ENCODE results near the gene COBL. TPM values are rescaled to one million over a fixed set of nuclear protein-coding genes. Genes with fewer than 3 reads are reported as not detected.

The COBL gene
- total RNA-seq, 1 experiment from 2014 or later = 8.6 TPM

GRCh38 chr7:51045319-51046102, 271.1 kb downstream of the COBL start:
- H4K20me1 ChIP-seq (ENCODE audit: low read length) = no peaks in the 10 kb centered on the region
- H3K9me2 ChIP-seq (replicated peaks; ENCODE audit: low read length) = no peaks in the 10 kb centered on the region
- peak overlapping the region; percentile 56 for H2AFZ ChIP-seq (ENCODE audit: low read length)
- ChIA-PET CTCF (interaction anchor here (0.5 to 1.2 kb wide), 6 partner anchors 83 to 303 kb away, joined by 3 to 6 read pairs (median 3); no protein-coding TSS in a partner anchor), POLR2A (ENCODE audit: unreplicated experiment) (interaction anchor here (0.6 to 1.3 kb wide), 3 partner anchors 16 to 208 kb away, joined by 4 to 14 read pairs (median 5); no protein-coding TSS in a partner anchor)
- no peak overlapping the region for H3K4me3 ChIP-seq (ENCODE audit: low read length)
- H3K9me3 ChIP-seq (ENCODE audit: low read length) = no peaks in the 10 kb centered on the region
- DNase-seq (peak; percentile 97), ATAC-seq (peak; percentile 95)
- H3K27ac ChIP-seq (ENCODE audit: low read length) = peak overlapping the region; percentile 85
- peaks cover 27% of the 10 kb centered on the region for H3K4me1 ChIP-seq (ENCODE audit: insufficient read depth, low read length)
- H3K79me2 ChIP-seq (ENCODE audit: low read length) = no peaks in the 10 kb centered on the region
- no peaks in the 10 kb centered on the region for H3F3A ChIP-seq (ENCODE audit: low read length, unreplicated experiment)
- no peak for TF ChIP-seq CTCF (conservative IDR thresholded peaks at IDR 0.05; ENCODE audit: low read depth, low read length)
- TF ChIP-seq EZH2 (IDR thresholded peaks at IDR 0.05; ENCODE audit: low read length, unreplicated experiment) = no peak
- TF ChIP-seq EZH2phosphoT487 (IDR thresholded peaks at IDR 0.05; ENCODE audit: borderline replicate concordance, low read length) = no peak
- H3K27me3 ChIP-seq (ENCODE audit: low read length) = no peaks in the 10 kb centered on the region
- BruUV-seq (replicated peaks) = TSS peak; percentile 73
- H3K36me3 ChIP-seq (ENCODE audit: low read depth, low read length) = no peaks in the 10 kb centered on the region
- H3K9ac ChIP-seq (ENCODE audit: low read length) = peak overlapping the region; percentile 47
- peak overlapping the region; percentile 63 for H3K4me2 ChIP-seq (ENCODE audit: low read length)
- intact Hi-C loops (cut with micrococcal nuclease) = loop anchor here (1.0 to 5.0 kb wide), 6 partner anchors 17 to 253 kb away; no protein-coding TSS in a partner anchor

GRCh38 chr7:51043461-51043860, 273.1 kb downstream of the COBL start:
- POLR2A ChIA-PET (ENCODE audit: unreplicated experiment) = no interaction called here
- no peak overlapping the region for H3K4me3 ChIP-seq (ENCODE audit: low read length)
- no peak for TF ChIP-seq CTCF (conservative IDR thresholded peaks at IDR 0.05; ENCODE audit: low read depth, low read length)

GRCh38 chr7:51040787-51041186, 275.8 kb downstream of the COBL start:
- TF ChIP-seq EZH2phosphoT487 (IDR thresholded peaks at IDR 0.05; ENCODE audit: borderline replicate concordance, low read length) = no peak
- TF ChIP-seq EZH2 (IDR thresholded peaks at IDR 0.05; ENCODE audit: low read length, unreplicated experiment) = no peak
- TF ChIP-seq CTCF (conservative IDR thresholded peaks at IDR 0.05; ENCODE audit: low read depth, low read length) = no peak
- no peak for ATAC-seq
- DNase-seq = no peak
- no peaks in the 10 kb centered on the region for H3K79me2 ChIP-seq (ENCODE audit: low read length)
- no peak overlapping the region for H3K9ac ChIP-seq (ENCODE audit: low read length)
- no peak overlapping the region for H3K27ac ChIP-seq (ENCODE audit: low read length)
- ChIA-PET CTCF (no interaction called here), POLR2A (ENCODE audit: unreplicated experiment) (no interaction called here)
- no peaks in the 10 kb centered on the region for H3K27me3 ChIP-seq (ENCODE audit: low read length)
- H4K20me1 ChIP-seq (ENCODE audit: low read length) = no peaks in the 10 kb centered on the region
- no TSS peak for BruUV-seq (replicated peaks)
- peaks cover 12% of the 10 kb centered on the region for H3K4me1 ChIP-seq (ENCODE audit: insufficient read depth, low read length)
- H3K36me3 ChIP-seq (ENCODE audit: low read depth, low read length) = no peaks in the 10 kb centered on the region
- H3F3A ChIP-seq (ENCODE audit: low read length, unreplicated experiment) = no peaks in the 10 kb centered on the region
- H3K9me2 ChIP-seq (replicated peaks; ENCODE audit: low read length) = no peaks in the 10 kb centered on the region
- H3K4me2 ChIP-seq (ENCODE audit: low read length) = no peak overlapping the region
- H2AFZ ChIP-seq (ENCODE audit: low read length) = no peak overlapping the region
- intact Hi-C loops (cut with micrococcal nuclease) = no loop called here
- no peak overlapping the region for H3K4me3 ChIP-seq (ENCODE audit: low read length)
- no peaks in the 10 kb centered on the region for H3K9me3 ChIP-seq (ENCODE audit: low read length)

More at GRCh38 chr7:51043461-51043860, 273.1 kb downstream of the COBL start:
- Histone ChIP-seq H3K4me2 (ENCODE audit: low read length) (no peak overlapping the region), H3K36me3 (ENCODE audit: low read depth, low read length) (no peaks in the 10 kb centered on the region), H3F3A (ENCODE audit: low read length, unreplicated experiment) (no peaks in the 10 kb centered on the region), H3K9me2 (replicated peaks; ENCODE audit: low read length) (no peaks in the 10 kb centered on the region), H4K20me1 (ENCODE audit: low read length) (no peaks in the 10 kb centered on the region), H3K79me2 (ENCODE audit: low read length) (no peaks in the 10 kb centered on the region), H3K9me3 (ENCODE audit: low read length) (no peaks in the 10 kb centered on the region), H3K9ac (ENCODE audit: low read length) (no peak overlapping the region), H3K27ac (ENCODE audit: low read length) (no peak overlapping the region), H2AFZ (ENCODE audit: low read length) (no peak overlapping the region), H3K27me3 (ENCODE audit: low read length) (no peaks in the 10 kb centered on the region), H3K4me1 (ENCODE audit: insufficient read depth, low read length) (peaks cover 27% of the 10 kb centered on the region)
- intact Hi-C loops (cut with micrococcal nuclease) = no loop called here
- no peak for DNase-seq
- ATAC-seq = no peak
- no TSS peak for BruUV-seq (replicated peaks)
- CTCF ChIA-PET = no interaction called here

Measured in PC-3 (cell line).